CD8-positive, alpha-beta memory T cell (primary cell): ENCODE measurements around the gene PIK3R3. TPM values are rescaled to one million over a fixed set of nuclear protein-coding genes. Genes with fewer than 3 reads are reported as not detected.

ENCODE experiments used
- CTCF ChIA-PET: fragments of 350-600 bp; sonication (Branson Sonifier 250); formaldehyde crosslinking; loops from one replicate; lab custom pipeline; 2021; ENCODE audit warnings: antibody characterized with exemption; lab: Charles Lee
- POLR2A ChIA-PET: fragments of 350-600 bp; sonication (Branson Sonifier 250); formaldehyde crosslinking; loops from one replicate; lab custom pipeline; 2021; ENCODE audit warnings: antibody characterized with exemption; lab: Charles Lee
- DNase-seq, 5 donors: peaks; one replicate each; pipeline versions ENCODE4 v3.0.0 to v3.0.0-alpha.2; 2020 to 2022; ENCODE audit warnings: mixed read lengths in 1 of 5
- H3K27ac ChIP-seq: one replicate; pipeline ENCODE4 v1.7.0; 2013; ENCODE audit warnings: low read depth, mild to moderate bottlenecking, low read length, moderate library complexity
- H3K27me3 ChIP-seq: 2 replicates; pipeline ENCODE4 v1.7.0; 2013; ENCODE audit warnings: low read length, mild to moderate bottlenecking; ENCODE audit not compliant: insufficient read depth, poor library complexity, severe bottlenecking
- H3K36me3 ChIP-seq: 2 replicates; pipeline ENCODE4 v1.7.0; 2013; ENCODE audit warnings: mild to moderate bottlenecking, low read length, moderate library complexity; ENCODE audit not compliant: insufficient read depth
- H3K4me1 ChIP-seq: 2 replicates; pipeline ENCODE4 v1.7.0; 2013; ENCODE audit warnings: mild to moderate bottlenecking, low read length, moderate library complexity; ENCODE audit not compliant: insufficient read depth
- H3K4me3 ChIP-seq: 2 replicates; pipeline ENCODE4 v1.7.0; 2013; ENCODE audit warnings: mild to moderate bottlenecking, low read length
- H3K9me3 ChIP-seq: 2 replicates; pipeline ENCODE4 v1.7.0; 2013; ENCODE audit warnings: mild to moderate bottlenecking, low read length
- H3K27ac Mint-ChIP-seq, 8 donors: one replicate each; pipeline ENCODE4 v1.8.0; 2020 to 2021; ENCODE audit warnings: mixed read lengths in 8 of 8, mild to moderate bottlenecking in 6 of 8, inconsistent platforms in 3 of 8, moderate library complexity in 3 of 8
- H3K27me3 Mint-ChIP-seq, 2 donors: one replicate each; pipeline ENCODE4 v1.8.0; 2020 to 2021; ENCODE audit warnings: mixed read lengths in 2 of 2, mild to moderate bottlenecking in 1 of 2, moderate library complexity in 1 of 2
- H3K36me3 Mint-ChIP-seq, 3 donors: one replicate each; pipeline ENCODE4 v1.8.0; 2020 to 2021; ENCODE audit warnings: mixed read lengths in 3 of 3, inconsistent platforms in 1 of 3, mild to moderate bottlenecking in 1 of 3
- H3K4me1 Mint-ChIP-seq, 3 donors: one replicate each; pipeline ENCODE4 v1.8.0; 2020 to 2021; ENCODE audit warnings: mixed read lengths in 3 of 3, inconsistent platforms in 1 of 3, mild to moderate bottlenecking in 1 of 3
- H3K4me3 Mint-ChIP-seq, 7 donors: one replicate each; pipeline ENCODE4 v1.8.0; 2020 to 2021; ENCODE audit warnings: mixed read lengths in 7 of 7, mild to moderate bottlenecking in 6 of 7, moderate library complexity in 4 of 7, inconsistent platforms in 2 of 7
- H3K9me3 Mint-ChIP-seq, 5 donors: one replicate each; pipeline ENCODE4 v1.8.0; 2020 to 2022; ENCODE audit warnings: mixed read lengths in 5 of 5, mild to moderate bottlenecking in 3 of 5, moderate library complexity in 2 of 5, inconsistent platforms in 1 of 5
- polyA plus RNA-seq: library from polyadenylated mRNA; unstranded; fragments of 300-500 nt; fragmentation: Illumina TruSeq; gene quantifications from one replicate; pipeline ENCODE4 v1.2.3, GENCODE V29; 2021
- total RNA-seq, 2 experiments: library from RNA; stranded (reverse); gene quantifications; one replicate each; pipeline ENCODE4 v1.2.3, GENCODE V29; 2021

Gene PIK3R3
- total and polyA plus RNA-seq, 3 experiments from 2014 or later, result 3.3 to 4.7 (median 4.3) TPM

DNA sequence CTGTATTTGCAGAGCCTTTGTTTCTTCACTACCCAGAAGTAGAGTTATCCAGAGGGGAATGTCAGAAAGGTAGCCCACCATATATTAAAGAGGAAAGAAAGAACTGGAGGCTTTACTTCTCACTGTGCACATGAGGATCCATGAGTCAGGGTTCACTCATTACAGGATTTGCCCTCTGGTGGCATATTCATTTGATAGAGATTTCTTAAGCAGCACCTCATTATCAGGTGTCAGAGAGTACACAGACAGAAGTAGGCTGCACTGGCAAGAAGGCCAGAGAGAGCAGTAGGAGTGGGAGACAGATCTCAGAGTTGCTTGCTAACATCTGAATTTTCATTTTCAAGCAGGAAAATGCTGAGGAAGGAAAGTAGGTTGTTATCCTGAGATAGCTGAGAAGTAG, 123.8 kb downstream of the PIK3R3 start:
- Histone ChIP-seq H3K9me3 (no peaks in the 10 kb centered on the region), H3K27me3 (no peaks in the 10 kb centered on the region), H3K36me3 (no peaks in the 10 kb centered on the region), H3K4me1 (no peaks in the 10 kb centered on the region), H3K27ac (no peak overlapping the region), H3K4me3 (no peak overlapping the region)
- ChIA-PET POLR2A (no interaction called here), CTCF (no interaction called here)
- H3K4me1 Mint-ChIP-seq, result no peaks in the 10 kb centered on the region
- H3K4me3 Mint-ChIP-seq, result no peak overlapping the region
- peaks cover 20 to 48% (median 25%) of the 10 kb centered on the region in 3 donors for H3K36me3 Mint-ChIP-seq
- DNase-seq, result no peak
- no peaks in the 10 kb centered on the region for H3K9me3 Mint-ChIP-seq
- H3K27ac Mint-ChIP-seq, result peak overlapping the region in 1 of 8 donors; percentile 23
- no peaks in the 10 kb centered on the region for H3K27me3 Mint-ChIP-seq

DNA sequence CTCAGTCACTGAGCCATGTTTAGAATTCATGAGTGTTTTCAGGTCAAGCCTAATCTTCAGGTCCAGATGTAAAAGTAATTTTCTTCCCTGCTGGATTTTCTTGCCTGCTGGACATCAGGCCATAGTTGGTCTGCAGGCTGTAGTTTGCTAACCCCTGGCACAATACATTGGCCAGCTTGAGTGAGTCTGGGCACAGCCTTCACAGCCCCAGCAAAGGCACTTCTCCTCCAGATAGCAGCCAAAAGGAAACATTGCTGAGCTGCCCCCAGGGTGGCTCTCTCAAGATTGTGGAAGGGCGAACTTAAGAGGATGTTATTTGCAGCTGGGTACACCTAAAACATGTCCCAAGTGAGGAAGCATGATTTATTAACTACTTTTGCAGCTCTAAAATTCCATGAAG, 126.8 kb downstream of the PIK3R3 start:
- Histone ChIP-seq H3K9me3 (no peaks in the 10 kb centered on the region), H3K4me3 (no peak overlapping the region), H3K36me3 (no peaks in the 10 kb centered on the region), H3K4me1 (no peaks in the 10 kb centered on the region), H3K27ac (no peak overlapping the region), H3K27me3 (no peaks in the 10 kb centered on the region)
- DNase-seq, result no peak
- ChIA-PET POLR2A (no interaction called here), CTCF (no interaction called here)
- Mint-ChIP-seq H3K27me3 (peaks cover 0 to 2% of the 10 kb centered on the region in 2 donors), H3K9me3 (no peaks in the 10 kb centered on the region), H3K4me1 (no peaks in the 10 kb centered on the region), H3K36me3 (peaks cover 12 to 39% (median 20%) of the 10 kb centered on the region in 3 donors), H3K4me3 (no peak overlapping the region), H3K27ac (peak overlapping the region in 1 of 8 donors; percentile 74)

GRCh38 chr1:46004492-46004891, 127.9 kb downstream of the PIK3R3 start:
- CTCF ChIA-PET, result no interaction called here
- Mint-ChIP-seq H3K27ac (no peak overlapping the region), H3K27me3 (peaks cover 0 to 2% of the 10 kb centered on the region in 2 donors), H3K36me3 (peaks cover 12 to 34% (median 17%) of the 10 kb centered on the region in 3 donors), H3K4me3 (no peak overlapping the region), H3K4me1 (no peaks in the 10 kb centered on the region), H3K9me3 (no peaks in the 10 kb centered on the region)
- DNase-seq, result no peak
- Histone ChIP-seq H3K27ac (no peak overlapping the region), H3K36me3 (no peaks in the 10 kb centered on the region), H3K4me3 (no peak overlapping the region), H3K4me1 (no peaks in the 10 kb centered on the region), H3K27me3 (no peaks in the 10 kb centered on the region), H3K9me3 (no peaks in the 10 kb centered on the region)
- POLR2A ChIA-PET, result interaction anchor here (0.7 kb wide), 1 partner anchor 20 kb away, joined by 9 read pairs; no protein-coding TSS in a partner anchor

DNA sequence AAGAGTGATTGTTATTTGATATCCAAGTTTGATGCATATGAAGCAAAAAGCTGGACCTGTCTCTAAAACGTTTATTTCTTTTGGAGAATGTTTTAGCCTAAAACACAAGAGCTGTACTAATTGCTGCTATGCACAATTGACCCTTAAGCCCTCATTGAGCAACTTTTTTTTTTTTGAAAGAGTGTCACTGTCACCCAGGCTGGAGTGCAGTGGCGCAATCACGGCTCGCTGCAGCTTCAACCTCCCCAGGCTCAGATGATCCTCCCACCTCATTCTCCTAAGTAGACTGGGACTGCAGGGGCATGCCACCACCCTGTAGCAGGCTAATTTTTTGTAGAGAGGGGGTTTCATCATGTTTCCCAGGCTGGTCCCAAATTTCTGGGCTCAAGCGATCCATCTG, 129.1 kb downstream of the PIK3R3 start:
- H3K27me3 Mint-ChIP-seq, result peaks cover 0 to 2% of the 10 kb centered on the region in 2 donors
- Histone ChIP-seq H3K27ac (no peak overlapping the region), H3K36me3 (no peaks in the 10 kb centered on the region), H3K27me3 (no peaks in the 10 kb centered on the region), H3K9me3 (no peaks in the 10 kb centered on the region), H3K4me3 (no peak overlapping the region), H3K4me1 (no peaks in the 10 kb centered on the region)
- ChIA-PET POLR2A (no interaction called here), CTCF (no interaction called here)
- H3K27ac Mint-ChIP-seq, result no peak overlapping the region
- no peaks in the 10 kb centered on the region for H3K4me1 Mint-ChIP-seq
- H3K36me3 Mint-ChIP-seq, result peaks cover 12 to 28% (median 14%) of the 10 kb centered on the region in 3 donors
- no peak overlapping the region for H3K4me3 Mint-ChIP-seq
- no peaks in the 10 kb centered on the region for H3K9me3 Mint-ChIP-seq
- no peak for DNase-seq

- DNase-seq, result no peak
- no peaks in the 10 kb centered on the region for H3K27me3 ChIP-seq
- no peaks in the 10 kb centered on the region for H3K9me3 ChIP-seq
- ChIA-PET CTCF (no interaction called here), POLR2A (no interaction called here)
- H3K27me3 Mint-ChIP-seq, result peaks cover 0 to 2% of the 10 kb centered on the region in 2 donors
- no peak overlapping the region for H3K27ac Mint-ChIP-seq
- H3K4me3 ChIP-seq, result no peak overlapping the region
- H3K36me3 ChIP-seq, result no peaks in the 10 kb centered on the region
- H3K4me1 ChIP-seq, result no peaks in the 10 kb centered on the region
- H3K4me1 Mint-ChIP-seq, result no peaks in the 10 kb centered on the region
- H3K27ac ChIP-seq, result no peak overlapping the region
- H3K9me3 Mint-ChIP-seq, result no peaks in the 10 kb centered on the region
- H3K36me3 Mint-ChIP-seq, result peaks cover 5 to 23% (median 9%) of the 10 kb centered on the region in 3 donors
- H3K4me3 Mint-ChIP-seq, result no peak overlapping the region
Observed at GRCh38 chr1:46002551-46003150, 129.8 kb downstream of the PIK3R3 start.

- H3K9me3 ChIP-seq, result no peaks in the 10 kb centered on the region
- no peaks in the 10 kb centered on the region for H3K27me3 ChIP-seq
- no peak overlapping the region for H3K4me3 Mint-ChIP-seq
- H3K27me3 Mint-ChIP-seq, result peaks cover 0 to 2% of the 10 kb centered on the region in 2 donors
- ChIA-PET POLR2A (no interaction called here), CTCF (no interaction called here)
- no peaks in the 10 kb centered on the region for H3K4me1 Mint-ChIP-seq
- peaks cover 0 to 12% (median 3%) of the 10 kb centered on the region in 3 donors for H3K36me3 Mint-ChIP-seq
- peak overlapping the region in 1 of 8 donors; percentile 64 for H3K27ac Mint-ChIP-seq
- no peaks in the 10 kb centered on the region for H3K4me1 ChIP-seq
- H3K9me3 Mint-ChIP-seq, result no peaks in the 10 kb centered on the region
- no peak for DNase-seq
- H3K27ac ChIP-seq, result no peak overlapping the region
- H3K4me3 ChIP-seq, result no peak overlapping the region
- H3K36me3 ChIP-seq, result no peaks in the 10 kb centered on the region
Observed at GRCh38 chr1:46001081-46001785, 131.2 kb downstream of the PIK3R3 start.

- Histone ChIP-seq H3K4me1 (no peaks in the 10 kb centered on the region), H3K27me3 (no peaks in the 10 kb centered on the region), H3K4me3 (no peak overlapping the region), H3K9me3 (no peaks in the 10 kb centered on the region), H3K36me3 (no peaks in the 10 kb centered on the region), H3K27ac (no peak overlapping the region)
- Mint-ChIP-seq H3K9me3 (no peaks in the 10 kb centered on the region), H3K4me1 (no peaks in the 10 kb centered on the region), H3K4me3 (no peak overlapping the region), H3K36me3 (peaks cover 0 to 8% (median 5%) of the 10 kb centered on the region in 3 donors), H3K27me3 (peaks cover 0 to 2% of the 10 kb centered on the region in 2 donors), H3K27ac (no peak overlapping the region)
- no peak for DNase-seq
- POLR2A ChIA-PET, result no interaction called here
- CTCF ChIA-PET, result no interaction called here
Observed at GRCh38 chr1:45999507-45999906, 132.9 kb downstream of the PIK3R3 start.

GRCh38 chr1:45998020-45998617, 134.3 kb downstream of the PIK3R3 start:
- Mint-ChIP-seq H3K27ac (no peak overlapping the region), H3K36me3 (peaks cover 0 to 6% (median 4%) of the 10 kb centered on the region in 3 donors), H3K4me3 (no peak overlapping the region), H3K9me3 (no peaks in the 10 kb centered on the region), H3K27me3 (peaks cover 0 to 2% of the 10 kb centered on the region in 2 donors), H3K4me1 (no peaks in the 10 kb centered on the region)
- H3K4me3 ChIP-seq, result no peak overlapping the region
- ChIA-PET POLR2A (no interaction called here), CTCF (no interaction called here)
- no peak overlapping the region for H3K27ac ChIP-seq
- DNase-seq, result no peak
- H3K36me3 ChIP-seq, result no peaks in the 10 kb centered on the region
- no peaks in the 10 kb centered on the region for H3K27me3 ChIP-seq
- H3K4me1 ChIP-seq, result no peaks in the 10 kb centered on the region
- H3K9me3 ChIP-seq, result no peaks in the 10 kb centered on the region
